C4-2B (cell line): ENCODE measurements around the gene PLA2G6.

Experiments used
- H3K27ac ChIP-seq: fragments of 450-650 bp; 2 replicates; pipeline ENCODE4 v1.5.1; 2017
- ZFX ChIP-seq: fragments of 450-650 bp; IDR thresholded peaks from 2 replicates; pipeline ENCODE4 v1.6.1; 2017
- TF ChIP-seq, protein P1 (sequence below): fragments of 450-650 bp; conservative IDR thresholded peaks from 2 replicates; pipeline ENCODE4 v1.5.1; 2017; ENCODE audit warnings: mild to moderate bottlenecking

The PLA2G6 gene

DNA sequence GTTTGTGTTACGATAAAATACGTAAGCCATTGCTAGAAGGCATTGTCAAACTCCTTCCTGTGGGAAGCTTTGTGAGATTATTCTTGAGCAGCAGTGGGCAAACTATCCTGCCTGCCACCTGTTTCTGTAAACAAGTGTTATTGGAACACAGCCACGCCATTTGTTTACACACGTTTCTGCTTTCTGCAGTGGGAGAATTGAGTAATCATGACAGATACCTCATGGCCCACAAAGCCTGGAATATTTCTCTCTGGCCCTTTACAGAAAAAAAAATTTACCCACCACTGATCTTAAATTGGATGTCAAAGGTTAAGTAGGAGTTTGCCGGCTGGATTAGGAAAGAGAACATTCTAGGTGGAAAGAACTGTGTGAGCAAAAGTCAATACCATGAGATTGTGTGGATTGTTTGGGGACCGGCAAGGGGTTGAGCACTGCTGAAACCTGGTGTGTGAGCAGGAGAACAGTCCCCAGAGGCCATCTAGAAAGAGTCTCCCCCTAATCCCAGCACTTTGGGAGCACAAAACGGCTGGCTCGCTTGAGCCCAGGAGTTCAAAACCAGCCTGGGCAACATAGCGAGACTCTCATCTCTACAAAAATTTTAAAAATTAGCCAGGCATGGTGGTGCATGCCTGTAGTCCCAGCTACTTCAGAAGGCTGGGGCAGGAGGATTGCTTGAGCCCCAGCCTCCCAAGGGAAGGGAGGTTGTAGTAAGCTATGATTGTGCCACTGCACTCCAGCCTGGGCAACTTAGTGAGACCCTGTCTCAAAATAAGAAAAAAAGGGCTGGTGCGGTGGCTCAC is 6.0 kb upstream of the PLA2G6 start:
- peak overlapping the region; percentile 74 for H3K27ac ChIP-seq
- TF ChIP-seq ZFX, result no peak
- TF ChIP-seq, protein P1, sequence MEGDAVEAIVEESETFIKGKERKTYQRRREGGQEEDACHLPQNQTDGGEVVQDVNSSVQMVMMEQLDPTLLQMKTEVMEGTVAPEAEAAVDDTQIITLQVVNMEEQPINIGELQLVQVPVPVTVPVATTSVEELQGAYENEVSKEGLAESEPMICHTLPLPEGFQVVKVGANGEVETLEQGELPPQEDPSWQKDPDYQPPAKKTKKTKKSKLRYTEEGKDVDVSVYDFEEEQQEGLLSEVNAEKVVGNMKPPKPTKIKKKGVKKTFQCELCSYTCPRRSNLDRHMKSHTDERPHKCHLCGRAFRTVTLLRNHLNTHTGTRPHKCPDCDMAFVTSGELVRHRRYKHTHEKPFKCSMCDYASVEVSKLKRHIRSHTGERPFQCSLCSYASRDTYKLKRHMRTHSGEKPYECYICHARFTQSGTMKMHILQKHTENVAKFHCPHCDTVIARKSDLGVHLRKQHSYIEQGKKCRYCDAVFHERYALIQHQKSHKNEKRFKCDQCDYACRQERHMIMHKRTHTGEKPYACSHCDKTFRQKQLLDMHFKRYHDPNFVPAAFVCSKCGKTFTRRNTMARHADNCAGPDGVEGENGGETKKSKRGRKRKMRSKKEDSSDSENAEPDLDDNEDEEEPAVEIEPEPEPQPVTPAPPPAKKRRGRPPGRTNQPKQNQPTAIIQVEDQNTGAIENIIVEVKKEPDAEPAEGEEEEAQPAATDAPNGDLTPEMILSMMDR, result no peak

DNA sequence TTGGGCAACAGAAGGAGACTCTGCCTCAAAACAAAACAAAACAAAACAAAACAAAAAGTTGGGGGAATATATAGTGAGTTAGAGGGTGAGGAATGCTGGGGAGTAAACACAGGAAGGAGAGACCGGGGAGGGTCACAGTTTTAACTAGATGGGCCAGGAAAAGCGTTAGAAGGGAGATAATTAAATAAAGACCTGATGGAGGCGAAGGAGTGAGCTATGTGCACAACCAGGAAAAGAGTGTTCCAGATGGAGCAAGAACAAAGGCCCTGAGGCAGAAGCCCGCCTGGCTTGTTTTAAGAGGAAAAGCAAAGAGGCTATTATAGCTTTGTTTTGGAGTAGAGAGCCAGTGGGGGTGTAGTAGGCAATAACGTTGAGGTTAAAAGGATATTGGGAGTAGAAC is 4.8 kb upstream of the PLA2G6 start:
- no peak overlapping the region for H3K27ac ChIP-seq
- TF ChIP-seq, protein P1, result no peak
- no peak for TF ChIP-seq ZFX

DNA sequence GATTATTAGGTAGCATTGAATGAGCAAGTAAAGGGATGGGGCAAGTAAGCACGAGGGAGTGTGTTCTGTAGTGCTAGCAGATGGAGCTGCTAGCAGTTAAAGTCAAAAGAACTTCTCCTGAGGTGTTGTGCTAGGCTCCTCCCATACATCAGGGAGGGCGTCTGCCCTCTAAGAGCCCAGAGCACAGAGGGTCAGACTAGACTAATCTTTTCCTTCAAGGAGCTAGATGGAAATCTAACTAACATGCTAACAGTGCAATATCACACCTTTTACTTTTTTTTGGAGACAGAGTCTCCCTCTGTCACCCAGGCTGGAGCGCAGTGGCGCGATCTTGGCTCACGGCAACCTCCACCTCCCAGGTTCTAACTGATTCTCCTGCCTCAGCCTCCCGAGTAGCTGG is 3.2 kb upstream of the PLA2G6 start:
- no peak for TF ChIP-seq ZFX
- TF ChIP-seq, protein P1, result no peak
- H3K27ac ChIP-seq, result no peak overlapping the region

DNA sequence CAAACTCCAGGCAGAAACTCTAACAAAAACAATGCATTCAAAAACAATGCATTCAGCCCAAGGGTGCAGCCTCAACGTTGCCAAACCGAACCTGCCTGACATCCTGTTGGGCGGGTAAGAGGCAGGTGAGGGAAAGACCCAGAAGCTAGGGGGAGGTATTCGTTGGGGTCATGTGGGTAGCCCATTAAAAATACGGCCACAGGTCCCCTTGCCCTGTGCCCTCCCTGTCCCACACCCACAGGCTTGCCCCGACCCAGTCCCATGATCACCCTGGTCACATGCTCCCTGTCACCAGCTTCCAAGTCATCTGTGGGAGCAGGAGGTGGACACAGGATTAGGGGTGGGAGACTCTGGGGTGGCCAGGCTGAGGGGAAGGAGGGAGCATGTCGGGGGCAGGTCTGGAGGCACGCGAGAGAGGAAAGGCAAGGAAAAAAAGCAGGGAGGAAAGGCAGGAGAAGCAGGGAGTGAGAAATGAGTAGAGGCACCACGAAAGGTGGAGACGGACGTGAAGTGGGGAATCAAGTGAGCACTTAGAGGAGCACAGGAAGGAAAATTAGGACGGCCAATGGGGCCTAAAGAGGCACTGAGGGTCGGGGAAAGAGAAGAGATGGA is 683 bp downstream of the PLA2G6 start:
- H3K27ac ChIP-seq, result peak overlapping the region; percentile 96
- no peak for TF ChIP-seq ZFX
- TF ChIP-seq, protein P1, result no peak

GRCh38 chr22:38178605-38178937 is 3.1 kb downstream of the PLA2G6 start:
- H3K27ac ChIP-seq, result peak overlapping the region; percentile 96

DNA sequence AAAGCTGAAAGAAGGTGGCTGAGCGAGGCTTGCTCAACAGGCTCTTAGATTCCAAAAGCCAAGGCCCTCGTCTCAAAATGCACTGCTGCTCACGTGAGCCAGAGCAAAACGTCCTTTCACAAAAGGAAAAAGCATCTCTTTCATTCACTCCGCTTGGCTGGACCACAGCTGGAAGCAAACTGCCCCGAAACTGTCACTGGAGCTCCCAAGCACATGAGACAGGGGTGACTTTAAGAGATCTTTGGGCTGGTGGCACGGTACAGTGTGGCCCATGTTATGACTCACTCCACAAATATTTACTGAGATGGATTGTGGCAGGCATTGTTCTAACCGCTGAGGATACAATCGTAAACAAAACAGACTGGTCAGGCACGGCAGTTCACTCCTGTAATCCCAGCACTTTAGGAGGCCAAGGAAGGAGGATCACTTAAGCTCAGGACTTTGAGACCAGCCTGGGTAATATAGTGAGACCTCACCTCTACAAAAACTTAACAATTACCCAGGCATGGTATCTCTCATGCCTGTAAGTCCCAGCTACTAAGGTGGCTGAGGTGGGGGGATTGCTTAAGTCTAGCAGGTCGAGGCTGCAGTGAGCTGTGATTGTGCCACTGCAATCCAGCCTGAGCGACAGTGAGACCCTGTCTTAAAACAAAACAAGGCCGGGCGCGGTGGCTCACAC is 3.6 kb downstream of the PLA2G6 start:
- H3K27ac ChIP-seq, result peak overlapping the region; percentile 96
- TF ChIP-seq, protein P1, result no peak
- TF ChIP-seq ZFX, result no peak

- H3K27ac ChIP-seq, result peak overlapping the region; percentile 96
Measured at GRCh38 chr22:38177571-38177925, 4.1 kb downstream of the PLA2G6 start.

- TF ChIP-seq ZFX, result no peak
- TF ChIP-seq, protein P1, result no peak
- H3K27ac ChIP-seq, result peak overlapping the region; percentile 96
Measured at GRCh38 chr22:38177044-38177443, 4.6 kb downstream of the PLA2G6 start.
